Heart left ventricle (tissue), 16 donors: Measurements from ENCODE around the gene DIP2C. TPM values are rescaled to one million over a fixed set of nuclear protein-coding genes. Genes with fewer than 3 reads are reported as not detected.

ENCODE experiments used
- ATAC-seq, 4 donors: fragments of 200-7000 bp; cut with Tn5 transposase; one replicate each; pipeline ENCODE4 v1.9.1; 2020 to 2022; ENCODE audit warnings: moderate library complexity in 4 of 4, mild to moderate bottlenecking in 3 of 4, moderate number of reproducible peaks in 1 of 4
- DNase-seq, 5 donors: peaks; one replicate each; pipeline ENCODE4 v3.0.0-alpha.2; 2020
- H3K27ac ChIP-seq, 12 donors: fragments of 200-600 bp; sonication (generic) in 4 of 12; one replicate each; pipeline versions ENCODE4 v1.5.0 to v1.8.0; 2016 to 2022; ENCODE audit warnings: mild to moderate bottlenecking in 2 of 12
- H3K27me3 ChIP-seq, 9 donors: fragments of 200-600 bp; sonication (generic) in 2 of 9; one replicate each; pipeline versions ENCODE4 v1.5.1 to v1.8.0; 2016 to 2022; ENCODE audit warnings: mild to moderate bottlenecking in 3 of 9
- H3K36me3 ChIP-seq, 9 donors: fragments of 200-600 bp; sonication (generic) in 2 of 9; one replicate each; pipeline versions ENCODE4 v1.5.0 to v1.8.0; 2018 to 2022; ENCODE audit warnings: mild to moderate bottlenecking in 2 of 9
- H3K4me1 ChIP-seq, 12 donors: fragments of 200-600 bp; sonication (generic) in 4 of 12; one replicate each; pipeline versions ENCODE4 v1.5.0 to v1.8.0; 2016 to 2022; ENCODE audit warnings: mild to moderate bottlenecking in 3 of 12
- H3K4me3 ChIP-seq, 12 donors: fragments of 200-600 bp; sonication (generic) in 4 of 12; one replicate each; pipeline versions ENCODE4 v1.5.0 to v1.8.0; 2017 to 2022; ENCODE audit warnings: mild to moderate bottlenecking in 9 of 12, moderate library complexity in 4 of 12
- H3K9me3 ChIP-seq, 12 donors: fragments of 200-600 bp; sonication (generic) in 4 of 12; one replicate each; pipeline versions ENCODE4 v1.5.0 to v1.8.0; 2016 to 2022; ENCODE audit warnings: mild to moderate bottlenecking in 1 of 12
- CTCF ChIP-seq, 12 donors: fragments of 200-600 bp; sonication (generic) in 4 of 12; IDR thresholded peaks; one replicate each; pipeline versions ENCODE4 v1.5.0 to v1.8.0; 2018 to 2022; ENCODE audit warnings: antibody characterized with exemption in 12 of 12, mild to moderate bottlenecking in 5 of 12
- POLR2A ChIP-seq, 2 donors: fragments of 450-650 bp; IDR thresholded peaks; one replicate each; pipeline ENCODE4 v1.6.1; 2017; ENCODE audit warnings: antibody characterized with exemption in 2 of 2, mild to moderate bottlenecking in 2 of 2, moderate library complexity in 2 of 2
- WGBS, 4 donors: extraction: QIAGEN DNeasy Blood & Tissue Kit in 2 of 4; methylation state at CpG; one replicate each; pipeline versions ENCODE4 v1.1.5 to v1.1.7; 2013 to 2018; 5-methylcytosine and 5-hydroxymethylcytosine counted together
- intact Hi-C, 10 donors: fragments of 100-400 bp; cut with DNase I; formaldehyde crosslinking; loops; one replicate each; pipeline versions ENCODE4 v1.11.1 to v1.14.2; 2022
- polyA plus RNA-seq, 2 donors: library from polyadenylated mRNA; stranded (reverse); fragments of 200-250 nt; gene quantifications; one replicate each; pipeline ENCODE4 v1.2.3, GENCODE V29; 2013
- total RNA-seq, 9 donors: library from RNA; depleted of rRNA in 2 of 9; stranded (reverse); fragments of >200 nt in 2 of 9; fragmentation: NEBNext Ultra II Directional in 3 of 9; extraction: Animal tissue kit (Norgen Biotek cat#: 25700) in 3 of 9; gene quantifications; one replicate each; pipeline versions ENCODE4 v1.1.0 to v1.2.4, GENCODE V29; 2016 to 2023
- donor health status: ischemic (EF 13 %, LVEDD 7.1; RV severe dilation, severe dysfunction).
- donor health status: healthy with polysubstance abuse.
- donor health status: DM: no; HTN: yes; CAD: no.
- donor health status: DM: no; HTN: no; CAD: no.
- donor health status: ischemic (EF 25% LVEDD 6.9; RV normal size, moderate dysfunction).
- donor health status: ischemic (EF 25% LVEDD 5.7; RV mildly dilated, moderate dysfunction).
- donor health status: healthy.
- donor health status: DM: yes; HTN: yes; CAD: no.
- donor health status: ischemic (EF 35%, LVEDD 5.7; RV mildly dilated, moderate dysfunction).
- donor health status: nonischemic (EF 11% LVEDD 7.7; RV severe dilation, severe dysfunction).
- donor health status: DM: yes; HTN: yes; CAD: no.
- donor health status: PGD.
- donor health status: ischemic (EF 29% LVEDD 5.4; RV normal size, mild dysfunction).
- donor health status: nonischemic (EF 23%, LVEDD 6.1; RV moderate dilation, normal function).

Gene DIP2C
- total and polyA plus RNA-seq, 11 donors, result 7.4 to 43.1 (median 28.5) TPM

GRCh38 chr10:283140-283479 lies 406.4 kb downstream of the DIP2C start:
- Histone ChIP-seq H3K9me3 (no peaks in the 10 kb centered on the region), H3K36me3 (peaks cover 0 to 96% (median 60%) of the 10 kb centered on the region in 9 donors), H3K27ac (no peak overlapping the region), H3K4me1 (peaks cover 0 to 26% (median 1%) of the 10 kb centered on the region in 12 donors), H3K27me3 (no peaks in the 10 kb centered on the region), H3K4me3 (no peak overlapping the region)
- ATAC-seq (no peak), DNase-seq (no peak)
- intact Hi-C loops, result no loop called here
- WGBS, 4 donors, result 89 to 95% (median 93%) methylated on average over 8 of the region's 8 CpGs
- TF ChIP-seq POLR2A (IDR thresholded peaks at IDR 0.05) (no peak), CTCF (IDR thresholded peaks at IDR 0.05) (no peak)

GRCh38 chr10:282294-283139 lies 407.0 kb downstream of the DIP2C start:
- no peaks in the 10 kb centered on the region for H3K27me3 ChIP-seq
- TF ChIP-seq CTCF (IDR thresholded peaks at IDR 0.05) (no peak), POLR2A (IDR thresholded peaks at IDR 0.05) (no peak)
- 85 to 95% (median 89%) methylated on average over 2 to 7 of the region's 7 CpGs for WGBS, 4 donors
- H3K4me1 ChIP-seq, result peaks cover 0 to 26% (median 2%) of the 10 kb centered on the region in 12 donors
- H3K4me3 ChIP-seq, result no peak overlapping the region
- H3K9me3 ChIP-seq, result no peaks in the 10 kb centered on the region
- no peak overlapping the region for H3K27ac ChIP-seq
- DNase-seq, result no peak
- peaks cover 0 to 94% (median 60%) of the 10 kb centered on the region in 9 donors for H3K36me3 ChIP-seq
- intact Hi-C loops, result no loop called here
- ATAC-seq, result peak in 1 of 4 donors; percentile 6

GRCh38 chr10:279655-280054 lies 409.8 kb downstream of the DIP2C start:
- Histone ChIP-seq H3K36me3 (peaks cover 0 to 91% (median 64%) of the 10 kb centered on the region in 9 donors), H3K4me1 (peaks cover 0 to 26% (median 2%) of the 10 kb centered on the region in 12 donors), H3K4me3 (no peak overlapping the region), H3K27me3 (no peaks in the 10 kb centered on the region), H3K9me3 (no peaks in the 10 kb centered on the region), H3K27ac (peak overlapping the region in 1 of 12 donors; percentile 25)
- WGBS, 4 donors, result 90 to 93% (median 92%) methylated on average over 10 of the region's 10 CpGs
- no peak for TF ChIP-seq POLR2A (IDR thresholded peaks at IDR 0.05)
- no peak for TF ChIP-seq CTCF (IDR thresholded peaks at IDR 0.05)
- intact Hi-C loops, result no loop called here
- no peak for ATAC-seq
- DNase-seq, result no peak

- intact Hi-C loops, result no loop called here
- no peak overlapping the region for H3K4me3 ChIP-seq
- 70 to 83% (median 75%) methylated on average over 9 of the region's 9 CpGs for WGBS, 4 donors
- H3K4me1 ChIP-seq, result peaks cover 0 to 26% (median 2%) of the 10 kb centered on the region in 12 donors
- TF ChIP-seq POLR2A (IDR thresholded peaks at IDR 0.05), result no peak
- no peak for TF ChIP-seq CTCF (IDR thresholded peaks at IDR 0.05)
- DNase-seq (no peak), ATAC-seq (peak in 3 of 4 donors; percentile 59 to 67 (median 62))
- H3K27me3 ChIP-seq, result no peaks in the 10 kb centered on the region
- H3K27ac ChIP-seq, result peak overlapping the region in 3 of 12 donors; percentile 4 to 54 (median 25)
- H3K36me3 ChIP-seq, result peaks cover 0 to 86% (median 61%) of the 10 kb centered on the region in 9 donors
- no peaks in the 10 kb centered on the region for H3K9me3 ChIP-seq
These were observed 410.2 kb downstream of the DIP2C start for GRCh38 chr10:279232-279631.
